GM18508 (cell line): Measurements from ENCODE around the gene PDE6B.

Experiments used
- ATAC-seq: cut with Tn5 transposase; IDR thresholded peaks from one replicate; pipeline ENCODE4 v1.9.1; 2021; ENCODE audit warnings: moderate number of reproducible peaks; ENCODE audit not compliant: insufficient read depth, unreplicated experiment

The PDE6B gene

DNA sequence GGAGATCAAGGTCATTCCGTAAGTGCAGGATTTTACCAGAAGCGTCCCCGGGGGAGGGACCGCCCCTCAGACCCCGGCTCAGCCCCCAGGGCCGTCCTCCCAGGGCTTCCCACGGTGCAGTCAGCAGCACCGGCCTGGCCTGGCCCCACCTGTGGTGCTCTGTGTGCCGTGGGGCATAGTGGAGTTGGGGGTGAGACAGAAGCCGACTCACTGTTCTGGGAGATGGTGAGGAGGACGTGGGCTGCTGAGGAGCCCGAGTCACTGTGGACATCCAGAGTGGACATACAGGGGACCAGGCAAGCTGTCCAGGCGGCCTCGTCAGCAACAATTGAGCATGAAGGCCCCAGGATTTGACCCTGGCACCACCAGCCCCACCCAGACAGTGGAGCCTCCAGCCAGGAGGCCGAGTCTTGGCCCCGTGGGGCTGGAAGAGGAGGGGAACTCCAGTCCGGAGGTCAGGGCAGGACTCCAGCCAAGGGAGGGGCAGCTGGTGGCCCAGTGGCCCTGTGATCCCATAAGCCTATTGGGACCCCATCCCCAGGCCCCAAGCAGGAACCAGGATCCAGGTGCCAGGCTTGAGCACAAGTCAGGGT lies 29.6 kb downstream of the PDE6B start:
- ATAC-seq: no peak

DNA sequence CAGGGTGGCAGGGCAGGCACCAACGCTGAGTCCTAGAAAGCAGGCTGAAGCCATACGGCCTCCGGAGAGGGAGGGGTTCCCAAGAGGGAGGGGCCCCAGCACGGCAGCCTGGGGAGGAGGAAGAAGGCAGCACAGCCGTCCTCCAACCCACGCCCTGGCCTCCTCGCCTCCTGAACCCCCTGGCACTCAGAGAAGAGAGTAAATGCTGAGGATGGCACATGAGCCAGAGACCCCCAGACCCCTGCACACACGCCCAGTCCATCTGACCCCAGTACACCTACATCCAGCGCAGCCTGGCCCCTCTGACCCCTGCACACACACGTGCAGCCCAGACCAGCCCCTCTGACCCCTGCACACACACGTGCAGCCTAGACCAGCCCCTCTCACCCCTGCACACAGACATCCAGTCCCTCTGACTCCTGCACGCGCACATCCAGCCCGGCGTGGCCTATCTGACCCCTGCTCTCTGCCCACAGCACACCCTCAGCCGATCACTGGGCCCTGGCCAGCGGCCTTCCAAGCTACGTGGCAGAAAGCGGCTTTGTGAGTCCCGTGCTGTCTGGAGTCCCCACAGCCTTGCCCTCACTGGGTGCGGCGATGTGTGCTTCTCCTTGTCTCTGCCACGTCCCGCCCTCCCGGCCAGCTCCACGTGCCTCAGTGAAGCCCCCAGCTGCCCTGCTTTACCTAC lies 30.2 kb downstream of the PDE6B start:
- ATAC-seq: no peak

DNA sequence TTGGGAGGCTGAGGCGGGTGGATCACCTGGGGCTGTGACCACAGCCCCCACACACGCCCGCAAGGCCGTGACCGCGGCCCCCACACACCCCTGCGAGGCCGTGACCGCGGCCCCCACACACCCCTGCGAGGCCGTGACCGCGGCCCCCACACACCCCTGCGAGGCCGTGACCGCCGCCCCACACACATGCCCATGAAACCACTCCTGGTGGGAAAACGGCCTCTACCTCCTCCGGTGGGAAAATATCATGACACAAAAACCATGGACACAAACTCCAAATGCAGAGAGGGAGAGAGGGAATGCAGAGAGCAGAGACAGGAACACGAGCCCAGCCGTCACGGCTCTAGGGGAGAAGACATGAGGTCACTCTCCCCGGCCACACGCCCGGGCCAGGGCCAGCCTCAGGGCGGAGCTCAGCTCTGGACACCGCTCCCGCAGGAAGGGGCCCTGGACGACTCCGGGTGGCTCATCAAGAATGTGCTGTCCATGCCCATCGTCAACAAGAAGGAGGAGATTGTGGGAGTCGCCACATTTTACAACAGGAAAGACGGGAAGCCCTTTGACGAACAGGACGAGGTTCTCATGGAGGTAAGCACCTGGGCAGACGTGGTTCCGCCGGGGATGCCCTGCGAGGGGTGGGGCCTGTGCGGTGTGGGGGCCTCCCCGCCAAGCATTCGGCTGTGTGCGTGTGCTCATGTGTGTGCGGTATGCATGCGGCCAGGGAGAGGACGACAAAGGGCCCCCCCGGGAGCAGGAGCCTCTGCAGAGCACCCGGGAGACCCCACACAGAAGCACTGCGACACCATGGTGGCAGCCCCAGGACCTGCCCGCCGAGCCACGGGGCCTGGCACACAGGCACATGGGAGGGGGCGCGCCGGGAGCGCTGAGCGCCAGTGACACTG lies 31.3 kb downstream of the PDE6B start:
- no peak for ATAC-seq

DNA sequence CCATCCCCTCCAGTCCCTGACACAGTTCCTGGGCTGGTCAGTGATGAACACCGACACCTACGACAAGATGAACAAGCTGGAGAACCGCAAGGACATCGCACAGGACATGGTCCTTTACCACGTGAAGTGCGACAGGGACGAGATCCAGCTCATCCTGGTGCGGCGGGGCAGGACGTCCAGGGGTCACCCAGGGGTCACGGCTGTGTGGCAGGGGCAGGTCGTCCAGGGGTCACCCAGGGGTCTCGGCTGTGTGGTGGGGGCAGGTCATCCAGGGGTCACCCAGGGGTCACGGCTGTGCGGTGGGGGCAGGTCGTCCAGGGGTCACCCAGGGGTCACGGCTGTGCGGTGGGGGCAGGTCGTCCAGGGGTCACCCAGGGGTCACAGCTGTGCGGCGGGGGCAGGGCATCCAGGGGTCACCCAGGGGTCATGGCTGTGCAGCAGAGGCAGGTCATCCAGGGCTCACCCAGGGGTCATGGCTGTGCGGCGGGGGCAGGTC lies 32.0 kb downstream of the PDE6B start:
- ATAC-seq: no peak

DNA sequence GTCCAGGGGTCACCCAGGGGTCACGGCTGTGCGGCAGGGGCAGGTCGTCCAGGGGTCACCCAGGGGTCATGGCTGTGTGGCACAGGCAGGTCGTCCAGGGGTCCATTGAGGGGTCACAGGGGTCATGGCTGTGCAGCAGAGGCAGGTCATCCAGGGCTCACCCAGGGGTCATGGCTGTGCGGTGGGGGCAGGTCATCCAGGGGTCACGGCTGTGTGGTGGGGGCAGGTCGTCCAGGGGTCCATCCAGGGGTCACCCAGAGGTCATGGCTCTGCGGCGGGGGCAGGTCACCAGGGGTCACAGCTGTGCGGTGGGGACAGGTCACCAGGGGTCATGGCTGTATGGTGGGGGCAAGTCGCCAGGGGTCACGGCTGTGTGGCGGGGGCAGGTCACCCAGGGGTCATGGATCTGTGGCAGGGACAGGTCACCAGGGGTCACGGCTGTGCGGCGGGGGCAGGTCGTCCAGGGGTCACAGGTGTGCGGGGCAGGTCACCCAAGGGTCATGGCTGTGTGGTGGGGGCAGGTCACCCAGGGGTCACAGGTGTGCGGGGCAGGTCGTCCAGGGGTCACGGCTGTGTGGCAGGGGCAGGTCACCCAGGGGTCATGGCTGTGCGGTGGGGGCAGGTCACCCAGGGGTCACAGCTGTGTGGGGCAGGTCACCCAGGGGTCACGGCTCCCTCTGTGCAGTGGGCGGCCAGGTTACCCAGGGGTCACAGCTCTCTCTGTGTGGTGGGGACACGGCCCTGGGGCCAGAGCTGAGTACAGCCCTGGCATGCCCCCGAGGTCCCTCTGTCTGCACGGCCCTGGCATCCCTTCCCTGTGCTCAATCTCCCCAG lies 32.7 kb downstream of the PDE6B start:
- ATAC-seq: no peak

DNA sequence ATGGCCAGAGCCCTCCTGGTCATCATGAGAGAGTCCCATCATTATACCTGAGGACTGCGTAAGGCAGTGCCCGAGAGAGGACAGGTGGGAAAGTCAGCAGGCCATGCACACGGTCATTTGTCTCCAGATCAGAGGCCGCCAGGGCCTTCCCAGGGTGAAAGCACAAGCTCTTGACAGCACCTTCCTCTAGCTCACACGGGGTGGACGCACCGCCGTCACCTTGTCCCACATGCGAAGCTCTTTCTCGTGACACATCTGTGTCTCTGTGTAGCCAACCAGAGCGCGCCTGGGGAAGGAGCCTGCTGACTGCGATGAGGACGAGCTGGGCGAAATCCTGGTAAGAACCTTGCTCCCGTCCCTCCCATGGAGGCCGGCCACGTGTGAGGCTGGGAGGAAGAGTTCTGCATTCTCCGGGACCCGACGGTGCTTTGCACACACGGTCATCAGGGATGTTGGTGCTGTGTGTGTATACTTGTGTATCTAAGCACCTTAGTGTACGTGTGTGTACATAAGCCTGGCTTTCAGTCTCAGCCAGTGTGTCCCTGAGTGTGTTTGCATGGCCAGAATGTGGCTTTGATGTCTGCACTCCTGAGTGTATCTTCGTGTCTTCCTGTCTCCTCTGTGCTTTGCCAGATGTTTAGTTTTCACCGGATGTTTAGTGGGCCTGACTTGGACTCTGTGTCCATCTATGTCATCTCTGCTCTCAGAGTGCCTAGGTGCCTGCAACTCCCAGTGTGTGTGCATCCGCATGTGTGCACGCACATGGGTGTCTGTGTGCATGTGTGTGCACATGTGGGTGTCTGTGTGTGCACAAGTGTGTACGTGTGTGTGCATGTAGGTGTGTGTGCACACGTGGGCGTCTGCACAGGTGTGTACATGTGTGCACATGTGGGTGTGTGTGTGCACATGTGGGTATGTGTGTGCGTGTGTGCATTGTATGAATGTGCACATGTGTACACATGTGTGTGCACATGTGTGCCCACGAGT lies 33.6 kb downstream of the PDE6B start:
- ATAC-seq: no peak

DNA sequence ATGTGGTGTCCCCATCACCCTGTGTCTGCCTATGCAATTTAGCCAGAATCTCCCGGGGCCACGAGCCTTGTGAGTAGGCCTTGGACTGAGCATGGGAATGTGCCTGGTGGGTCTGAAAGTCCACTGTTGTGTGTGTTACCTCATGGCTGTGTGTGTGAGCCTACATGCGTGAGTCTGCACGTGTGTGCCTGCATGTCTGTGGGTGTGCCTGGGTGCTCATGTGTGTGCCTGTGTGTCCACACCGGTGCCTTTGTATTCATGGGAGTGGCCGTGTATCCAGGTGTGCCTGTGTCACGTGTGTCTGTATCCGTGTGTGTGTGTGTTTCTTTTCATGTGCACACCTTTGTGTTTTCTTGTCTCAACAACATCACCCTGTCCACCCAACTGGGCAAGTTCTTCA lies 34.5 kb downstream of the PDE6B start:
- no peak for ATAC-seq

DNA sequence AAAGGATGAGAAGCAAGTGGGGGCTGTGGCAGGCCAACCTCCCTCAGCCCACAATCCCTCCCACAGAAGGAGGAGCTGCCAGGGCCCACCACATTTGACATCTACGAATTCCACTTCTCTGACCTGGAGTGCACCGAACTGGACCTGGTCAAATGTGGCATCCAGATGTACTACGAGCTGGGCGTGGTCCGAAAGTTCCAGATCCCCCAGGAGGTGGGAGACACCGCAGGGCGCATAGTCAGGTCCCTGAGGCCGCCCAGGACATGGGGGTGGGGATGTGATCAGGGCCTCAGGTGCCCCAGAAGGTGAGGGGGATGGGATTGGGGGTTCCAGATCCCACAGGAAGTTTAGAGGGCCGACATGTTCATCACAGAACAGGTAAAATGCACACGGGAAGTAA lies 35.0 kb downstream of the PDE6B start:
- ATAC-seq: no peak

DNA sequence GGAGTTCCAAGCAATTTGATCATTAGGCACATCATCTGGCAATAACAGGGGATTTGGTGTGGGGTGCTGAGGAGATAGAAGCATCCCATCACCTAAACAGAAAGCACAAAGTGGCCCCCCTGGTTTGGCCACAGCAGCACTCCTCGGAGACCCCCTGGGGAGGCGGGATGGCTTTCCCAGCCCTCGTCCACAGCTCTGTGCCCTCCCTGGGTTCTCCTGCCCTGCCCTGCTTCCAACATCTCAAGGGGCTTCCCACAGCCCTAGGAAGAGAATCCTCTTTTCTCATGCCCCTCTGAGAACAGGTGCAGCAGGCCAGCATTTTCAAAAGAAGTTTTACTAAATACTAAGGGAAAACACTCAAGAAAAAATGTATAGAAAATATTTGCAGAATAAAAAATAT lies 35.9 kb downstream of the PDE6B start:
- no peak for ATAC-seq

DNA sequence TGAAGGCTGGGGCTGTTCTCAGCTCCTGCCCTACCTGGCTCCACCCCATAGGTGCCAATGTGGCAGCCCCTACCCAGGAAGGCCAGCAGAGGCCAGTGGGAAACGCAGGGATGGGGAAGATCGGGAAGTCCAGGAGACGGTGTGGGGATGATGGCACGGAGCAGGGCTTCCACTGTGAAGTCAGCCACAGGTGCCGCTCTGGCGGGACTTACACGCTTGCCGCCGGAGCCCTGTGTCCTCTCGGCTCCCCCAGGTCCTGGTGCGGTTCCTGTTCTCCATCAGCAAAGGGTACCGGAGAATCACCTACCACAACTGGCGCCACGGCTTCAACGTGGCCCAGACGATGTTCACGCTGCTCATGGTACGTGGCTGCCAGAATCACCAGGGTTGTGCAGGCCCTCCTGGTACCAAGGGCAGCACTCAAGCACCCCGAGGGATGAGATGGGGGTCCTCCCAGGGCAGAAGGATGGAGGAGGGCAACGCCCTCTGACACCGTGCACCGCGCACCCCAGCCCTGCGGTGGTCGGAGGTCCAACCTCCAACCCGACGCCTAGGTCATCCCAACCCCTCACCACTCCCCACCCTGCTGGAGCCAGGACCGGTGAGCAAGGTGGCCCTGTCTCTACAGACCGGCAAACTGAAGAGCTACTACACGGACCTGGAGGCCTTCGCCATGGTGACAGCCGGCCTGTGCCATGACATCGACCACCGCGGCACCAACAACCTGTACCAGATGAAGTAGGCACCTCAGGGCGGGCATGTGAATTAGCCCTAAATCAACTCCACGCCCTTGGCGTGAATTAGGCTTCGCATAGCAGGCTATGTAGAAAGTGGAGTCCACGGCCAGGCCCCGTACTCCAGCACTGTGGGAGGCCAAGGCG lies 36.7 kb downstream of the PDE6B start:
- ATAC-seq: no peak

DNA sequence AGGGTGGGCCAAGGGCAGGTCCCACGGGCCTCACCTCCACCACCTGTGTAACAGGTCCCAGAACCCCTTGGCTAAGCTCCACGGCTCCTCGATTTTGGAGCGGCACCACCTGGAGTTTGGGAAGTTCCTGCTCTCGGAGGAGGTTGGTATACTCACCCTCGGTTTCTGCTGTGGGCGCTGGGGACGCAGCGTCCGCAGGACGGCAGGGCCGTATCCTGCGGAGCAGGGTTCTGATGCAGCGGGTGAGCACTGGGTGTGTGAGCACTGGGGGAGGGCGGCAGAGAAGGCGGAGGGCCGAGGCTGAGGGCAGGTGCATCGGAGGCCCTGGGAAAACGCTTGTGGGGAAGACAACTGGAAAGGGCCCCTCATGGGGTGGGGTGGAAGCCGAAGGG lies 37.7 kb downstream of the PDE6B start:
- ATAC-seq: no peak

DNA sequence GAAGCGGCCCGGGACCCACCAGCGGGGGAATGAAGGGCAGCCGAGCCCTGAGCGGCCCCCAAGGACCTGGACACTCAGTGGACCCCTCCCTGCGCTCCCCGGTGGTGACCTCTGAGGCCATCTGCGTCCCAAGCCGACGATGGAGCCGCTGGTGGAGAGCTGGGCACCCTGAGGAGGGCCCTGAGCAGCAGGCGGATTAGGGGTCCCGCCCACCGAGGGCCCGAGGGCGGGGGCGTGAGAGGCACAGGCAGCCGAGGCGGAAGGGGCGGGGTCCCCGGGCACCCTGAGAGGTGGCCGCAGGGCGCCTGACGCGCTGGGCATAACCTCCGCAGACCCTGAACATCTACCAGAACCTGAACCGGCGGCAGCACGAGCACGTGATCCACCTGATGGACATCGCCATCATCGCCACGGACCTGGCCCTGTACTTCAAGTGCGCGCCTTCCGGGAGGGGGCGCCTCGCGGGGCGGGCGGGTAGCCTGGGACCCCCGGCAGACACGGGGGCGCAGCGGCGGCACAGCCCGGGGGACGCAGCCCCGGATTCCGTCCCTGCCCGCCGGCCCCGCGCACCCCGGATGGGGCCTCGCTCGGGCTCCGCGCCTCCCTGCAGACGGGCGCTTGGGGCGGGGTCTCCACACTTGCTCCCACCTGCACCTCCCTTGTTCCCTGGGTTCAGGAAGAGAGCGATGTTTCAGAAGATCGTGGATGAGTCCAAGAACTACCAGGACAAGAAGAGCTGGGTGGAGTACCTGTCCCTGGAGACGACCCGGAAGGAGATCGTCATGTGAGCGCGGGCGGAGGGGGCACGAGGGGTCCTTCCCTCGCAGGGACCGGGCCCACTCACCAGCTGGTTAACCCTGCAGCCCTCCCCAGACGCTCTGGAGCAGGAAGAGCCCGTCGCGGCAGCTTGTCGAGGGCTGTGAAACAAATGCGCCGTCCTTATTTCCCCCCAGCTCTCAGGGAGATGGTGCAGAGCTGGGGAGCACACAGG lies 38.4 kb downstream of the PDE6B start:
- no peak for ATAC-seq

DNA sequence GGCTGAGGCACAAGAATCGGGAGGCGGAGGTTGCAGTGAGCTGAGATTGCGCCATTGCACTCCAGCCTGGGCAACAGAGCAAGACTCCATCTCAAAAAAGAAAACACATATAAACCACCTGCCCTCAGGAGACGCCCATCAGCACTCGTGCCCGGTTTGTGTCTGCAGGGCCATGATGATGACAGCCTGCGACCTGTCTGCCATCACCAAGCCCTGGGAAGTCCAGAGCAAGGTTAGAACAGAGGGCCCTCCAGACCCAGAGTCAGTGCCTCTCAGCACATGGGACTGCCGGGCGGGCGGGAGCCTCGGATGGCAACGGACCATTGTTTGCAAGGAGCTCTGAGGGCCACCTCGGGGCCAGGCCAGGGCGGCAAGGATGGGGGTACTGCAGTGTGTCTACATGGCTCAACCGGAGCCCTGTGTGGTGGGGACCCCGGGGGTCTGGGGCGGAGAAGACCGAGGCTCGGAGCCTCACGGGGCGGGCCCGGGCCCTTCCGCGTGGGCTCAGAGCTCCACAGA lies 39.4 kb downstream of the PDE6B start:
- ATAC-seq: no peak

DNA sequence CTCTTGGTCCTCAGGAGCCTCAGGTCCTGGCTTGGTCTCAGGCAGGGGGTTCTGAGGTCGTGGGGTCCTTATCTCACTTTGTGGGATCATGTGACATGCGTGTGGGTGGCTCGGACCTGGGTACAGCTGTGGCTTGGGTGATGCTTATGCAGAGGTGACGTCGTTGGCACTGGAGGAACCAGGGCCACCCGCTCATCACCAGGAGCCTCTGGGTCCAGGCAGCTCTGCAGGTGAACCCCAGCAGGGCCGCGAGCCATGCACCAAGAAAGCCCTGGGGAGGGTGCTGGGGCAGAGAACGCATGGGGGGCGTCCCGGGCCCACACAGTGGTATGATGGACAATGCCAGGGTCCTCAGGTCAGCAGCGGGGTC lies 40.0 kb downstream of the PDE6B start:
- ATAC-seq: no peak

DNA sequence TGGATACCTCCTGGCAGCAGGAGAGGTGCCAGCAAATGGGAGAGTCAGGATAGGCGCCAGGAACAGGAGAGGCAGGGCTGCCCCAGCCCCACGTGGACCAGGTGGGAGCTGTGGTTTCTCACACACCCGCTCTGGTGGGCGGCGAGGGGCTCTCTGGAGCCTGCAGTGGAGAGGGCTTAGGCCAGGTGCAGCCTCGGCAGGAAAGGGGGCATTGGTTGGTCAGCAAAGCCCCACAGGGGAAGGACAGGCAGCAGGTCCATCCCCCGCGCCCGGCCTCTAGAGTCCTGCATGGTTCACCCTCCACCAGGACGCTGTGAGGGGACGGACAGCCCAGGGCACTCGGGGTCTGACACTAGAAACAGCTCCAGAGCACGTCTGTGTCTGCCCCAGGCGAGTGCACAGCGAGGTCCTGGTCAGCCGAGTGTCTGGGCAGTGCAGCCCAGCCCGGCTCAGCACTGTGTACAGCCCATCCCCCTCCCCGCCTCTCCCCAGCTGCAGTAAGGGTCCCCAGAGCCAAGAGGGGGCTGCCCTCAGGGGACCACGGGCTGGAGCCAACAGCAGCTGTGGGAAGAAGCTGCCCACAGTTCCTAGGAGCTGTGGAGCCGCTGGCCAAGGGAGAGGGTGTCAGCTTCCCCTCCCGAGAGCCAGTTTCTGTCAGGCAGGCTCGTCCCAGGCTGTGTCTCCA lies 40.5 kb downstream of the PDE6B start:
- no peak for ATAC-seq

DNA sequence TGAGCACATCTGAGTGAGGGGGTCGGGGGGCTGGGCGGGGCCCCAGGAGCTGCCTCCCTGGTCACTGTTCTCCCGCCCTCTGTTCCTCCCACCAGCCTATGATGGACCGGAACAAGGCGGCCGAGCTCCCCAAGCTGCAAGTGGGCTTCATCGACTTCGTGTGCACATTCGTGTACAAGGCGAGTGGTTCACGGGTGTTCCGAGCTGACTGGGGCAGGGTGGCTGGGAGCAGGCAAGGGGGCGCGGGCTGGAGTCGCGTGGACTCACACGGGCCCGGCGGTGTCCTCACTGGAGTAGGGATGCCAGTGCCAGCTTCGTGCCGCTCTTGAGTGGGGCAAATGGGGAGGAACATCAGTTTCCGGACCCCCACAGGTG lies 41.0 kb downstream of the PDE6B start:
- ATAC-seq: no peak
